Activated T-helper 9 cell treated with anti-CD3 and anti-CD28 coated beads, Interleukin-2, amount 50 U/mL, for 16 hours (primary cell): ENCODE results near the gene PTPN2.

Experiments
- DNase-seq: peaks from one replicate; pipeline ENCODE4 v3.0.0-alpha.2; 2020; ENCODE audit warnings: low read depth

The PTPN2 gene

DNA sequence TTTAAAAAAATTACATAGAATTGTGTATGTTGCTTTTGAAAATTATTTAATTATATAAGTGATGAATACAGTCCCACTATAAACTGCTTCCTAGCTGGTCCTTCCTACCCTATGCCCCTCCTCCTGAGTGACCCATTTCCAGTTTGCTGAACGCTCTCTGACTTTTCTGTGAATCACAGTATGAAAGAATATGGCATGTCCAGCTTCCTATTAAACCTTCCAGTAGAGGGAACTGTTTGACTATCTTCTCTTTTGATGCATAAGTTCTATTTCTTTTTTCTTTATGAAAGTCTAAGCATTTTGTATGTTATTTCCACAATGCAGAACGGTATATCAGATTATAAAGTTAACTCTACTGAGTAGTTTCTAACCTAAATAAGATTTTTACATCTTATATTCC lies 139.9 kb downstream of the PTPN2 start:
- no peak for DNase-seq

DNA sequence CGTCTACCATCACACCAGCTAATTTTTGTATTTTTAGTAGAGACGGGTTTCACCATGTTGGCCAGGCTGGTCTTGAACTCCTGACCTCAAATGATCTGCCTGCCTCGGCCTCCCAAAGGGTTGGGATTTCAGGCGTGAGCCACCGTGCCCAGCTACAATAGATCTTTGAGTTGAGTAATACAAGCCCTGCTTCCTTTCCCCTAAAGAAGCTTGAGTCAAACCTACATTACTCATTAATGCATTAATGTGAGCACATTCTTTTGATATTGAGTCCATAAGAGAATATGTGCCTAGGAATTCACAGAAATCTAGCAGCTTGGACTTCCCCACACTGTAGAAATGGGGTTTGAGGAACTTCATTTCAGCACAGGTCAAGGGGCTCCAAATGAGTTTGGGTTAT lies 141.6 kb downstream of the PTPN2 start:
- DNase-seq: no peak
